Left kidney (tissue), 2 donors: Measurements from ENCODE around the gene RNPS1. TPM values are rescaled to one million over a fixed set of nuclear protein-coding genes. Genes with fewer than 3 reads are reported as not detected.

ENCODE experiments used
- DNase-seq: peaks from one replicate; pipeline ENCODE4 v3.0.0-alpha.2; 2013
- polyA plus RNA-seq: library from polyadenylated mRNA; unstranded; fragments of 120-200 nt; gene quantifications from one replicate; pipeline ENCODE4 v1.2.1, GENCODE V29; 2013; ENCODE audit not compliant: insufficient read length

The RNPS1 gene
- polyA plus RNA-seq, 1 donor, result 207 TPM

GRCh38 chr16:2237493-2238149 is 30.3 kb downstream of the RNPS1 start:
- DNase-seq, result no peak

- DNase-seq, result no peak
Observed at GRCh38 chr16:2237102-2237482, 30.8 kb downstream of the RNPS1 start.

- no peak for DNase-seq
Observed at GRCh38 chr16:2236337-2237101, 31.4 kb downstream of the RNPS1 start, which contains the start of gene DNASE1L2. Gene DNASE1L2 (plus strand): TSS chr16:2236444. CDS start chr16:2236817, 373 bp downstream.

GRCh38 chr16:2235695-2236336 is 32.1 kb downstream of the RNPS1 start:
- no peak for DNase-seq

GRCh38 chr16:2235234-2235651 is 32.7 kb downstream of the RNPS1 start:
- DNase-seq, result no peak

GRCh38 chr16:2234813-2235170 is 33.1 kb downstream of the RNPS1 start:
- no peak for DNase-seq

GRCh38 chr16:2233872-2234812 is 33.8 kb downstream of the RNPS1 start:
- DNase-seq, result no peak

GRCh38 chr16:2233046-2233775 is 34.7 kb downstream of the RNPS1 start:
- DNase-seq, result no peak

GRCh38 chr16:2232094-2232990 is 35.6 kb downstream of the RNPS1 start:
- no peak for DNase-seq

GRCh38 chr16:2231016-2231931 is 36.7 kb downstream of the RNPS1 start:
- DNase-seq, result no peak

GRCh38 chr16:2230376-2230775 is 37.5 kb downstream of the RNPS1 start:
- DNase-seq, result no peak

- no peak for DNase-seq
Observed at GRCh38 chr16:2229632-2230250, 38.2 kb downstream of the RNPS1 start.

- DNase-seq, result no peak
Observed at GRCh38 chr16:2229091-2229490, 38.8 kb downstream of the RNPS1 start.

- DNase-seq, result no peak
Observed at GRCh38 chr16:2228161-2228824, 39.6 kb downstream of the RNPS1 start.

GRCh38 chr16:2226918-2227317 is 41.0 kb downstream of the RNPS1 start:
- DNase-seq, result no peak

GRCh38 chr16:2226245-2226793 is 41.6 kb downstream of the RNPS1 start:
- DNase-seq, result no peak

- no peak for DNase-seq
Observed at GRCh38 chr16:2223942-2224486, 43.9 kb downstream of the RNPS1 start.
